GM12892 (cell line): ENCODE results near the gene POU6F2.

Experiments used
- DNase-seq: peaks from one replicate; pipeline ENCODE4 v3.0.0; 2011; ENCODE audit not compliant: insufficient read length
- FAIRE-seq: peaks from 2 replicates; lab custom pipeline; 2011; peaks lifted over from hg19 to GRCh38; lab: Jason Lieb, UNC
- POLR2A ChIP-seq: IDR thresholded peaks from 2 replicates; pipeline ENCODE4 v1.6.1; 2011; ENCODE audit warnings: low read depth, low read length, control low read depth
- POLR2AphosphoS5 ChIP-seq: IDR thresholded peaks from 2 replicates; pipeline ENCODE4 v1.6.1; 2011; ENCODE audit warnings: low read depth, low read length, control low read depth
- TAF1 ChIP-seq: IDR thresholded peaks from 2 replicates; pipeline ENCODE4 v1.6.1; 2011; ENCODE audit warnings: low read depth, mild to moderate bottlenecking, control low read depth, low read length, borderline replicate concordance

The POU6F2 gene

GRCh38 chr7:39280337-39280736 is 302.6 kb downstream of the POU6F2 start:
- no peak for FAIRE-seq
- TF ChIP-seq TAF1 (no peak), POLR2A (no peak), POLR2AphosphoS5 (no peak)
- no peak for DNase-seq

GRCh38 chr7:39285256-39285655 is 307.5 kb downstream of the POU6F2 start:
- FAIRE-seq = no peak
- DNase-seq = no peak
- TF ChIP-seq TAF1 = no peak
- no peak for TF ChIP-seq POLR2A
- no peak for TF ChIP-seq POLR2AphosphoS5

DNA sequence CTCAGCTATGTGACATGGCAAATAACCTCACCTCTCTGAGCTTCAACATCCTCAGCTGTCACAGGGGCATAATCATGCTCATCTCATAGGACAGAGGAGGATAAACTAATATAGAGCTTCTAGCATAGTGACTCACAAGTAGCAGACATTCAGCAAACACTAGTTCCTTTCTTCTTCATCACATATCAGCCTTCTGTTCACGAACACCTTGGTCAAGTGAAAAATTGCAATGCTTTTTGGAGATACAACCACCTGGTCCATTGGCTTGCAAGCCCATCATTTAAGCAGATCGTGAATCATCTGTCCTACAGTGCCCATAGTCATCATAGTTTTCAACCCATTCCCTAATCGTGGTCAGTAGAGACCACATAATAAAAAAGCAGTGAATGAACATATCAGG is 310.6 kb downstream of the POU6F2 start:
- DNase-seq (no peak), FAIRE-seq (no peak)
- TF ChIP-seq TAF1 (no peak), POLR2A (no peak), POLR2AphosphoS5 (no peak)

DNA sequence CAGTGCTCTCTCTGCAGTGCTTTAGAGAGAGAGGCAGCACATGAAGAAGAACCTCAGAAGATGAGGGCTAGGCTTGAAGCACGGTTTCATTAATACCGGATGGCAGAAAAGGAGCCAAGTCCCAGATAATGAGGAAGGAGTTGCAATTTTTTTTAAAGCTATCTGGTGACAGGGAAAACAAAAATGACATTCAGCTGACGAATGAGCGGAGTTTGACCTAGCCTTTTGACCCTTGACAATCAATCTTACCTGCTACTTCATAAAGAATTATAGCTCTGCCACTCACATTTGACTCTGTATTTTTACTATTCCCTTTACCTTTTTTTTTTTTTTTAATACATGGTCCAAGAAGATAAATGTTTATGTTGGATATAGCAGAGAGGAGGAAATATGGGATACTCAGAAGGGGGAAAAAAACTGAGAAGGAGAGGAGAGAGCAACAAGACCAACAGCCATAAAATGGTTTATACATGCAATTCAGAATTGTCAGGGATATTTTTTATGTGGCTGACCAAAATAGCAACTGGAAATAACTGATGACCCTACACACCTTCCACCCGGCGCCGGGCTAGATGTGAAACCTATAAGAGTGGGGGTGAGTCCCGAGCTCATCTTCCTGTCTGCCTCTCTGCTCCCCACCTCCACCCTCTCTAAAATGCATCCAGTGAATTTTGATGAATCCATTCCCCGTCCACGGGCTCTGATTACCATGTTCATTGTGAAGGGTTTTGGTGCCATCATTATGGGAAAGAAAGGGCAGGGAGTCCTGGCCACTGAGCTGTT is 314.1 kb downstream of the POU6F2 start:
- no peak for DNase-seq
- no peak for FAIRE-seq
- no peak for TF ChIP-seq POLR2AphosphoS5
- no peak for TF ChIP-seq TAF1
- TF ChIP-seq POLR2A = no peak

- DNase-seq (no peak), FAIRE-seq (no peak)
- no peak for TF ChIP-seq POLR2AphosphoS5
- TF ChIP-seq TAF1 = no peak
- TF ChIP-seq POLR2A = no peak
These were observed 315.5 kb downstream of the POU6F2 start for GRCh38 chr7:39293056-39293823.

GRCh38 chr7:39294022-39294421 is 316.3 kb downstream of the POU6F2 start:
- DNase-seq = no peak
- no peak for FAIRE-seq
- no peak for TF ChIP-seq POLR2A
- no peak for TF ChIP-seq POLR2AphosphoS5
- no peak for TF ChIP-seq TAF1

DNA sequence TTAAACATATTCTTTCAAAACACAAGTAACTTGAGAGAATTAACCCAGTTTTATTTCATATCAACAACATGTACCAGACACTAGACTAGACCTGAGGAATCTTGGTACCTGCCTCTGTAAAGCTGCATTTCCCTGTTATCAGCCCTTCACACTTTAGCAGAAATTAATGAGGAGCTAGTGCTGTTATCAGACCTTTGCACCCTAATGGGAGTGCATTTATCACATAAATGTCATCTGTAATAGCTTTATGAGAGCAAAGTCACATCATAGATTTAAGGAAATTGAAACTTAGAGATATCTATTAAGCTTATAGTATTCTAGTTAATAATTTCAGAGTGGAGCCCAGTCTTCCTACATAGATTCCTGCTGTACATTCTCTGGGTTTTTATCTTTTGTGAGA is 318.1 kb downstream of the POU6F2 start:
- DNase-seq (no peak), FAIRE-seq (no peak)
- TF ChIP-seq TAF1 = no peak
- TF ChIP-seq POLR2AphosphoS5 = no peak
- no peak for TF ChIP-seq POLR2A

- TF ChIP-seq TAF1 (no peak), POLR2A (no peak), POLR2AphosphoS5 (no peak)
- FAIRE-seq = no peak
- no peak for DNase-seq
These were observed 322.0 kb downstream of the POU6F2 start for GRCh38 chr7:39299695-39300094.

- TF ChIP-seq POLR2AphosphoS5 (no peak), POLR2A (no peak), TAF1 (no peak)
- FAIRE-seq = no peak
- DNase-seq = no peak
These were observed 322.6 kb downstream of the POU6F2 start for GRCh38 chr7:39300276-39300675.

DNA sequence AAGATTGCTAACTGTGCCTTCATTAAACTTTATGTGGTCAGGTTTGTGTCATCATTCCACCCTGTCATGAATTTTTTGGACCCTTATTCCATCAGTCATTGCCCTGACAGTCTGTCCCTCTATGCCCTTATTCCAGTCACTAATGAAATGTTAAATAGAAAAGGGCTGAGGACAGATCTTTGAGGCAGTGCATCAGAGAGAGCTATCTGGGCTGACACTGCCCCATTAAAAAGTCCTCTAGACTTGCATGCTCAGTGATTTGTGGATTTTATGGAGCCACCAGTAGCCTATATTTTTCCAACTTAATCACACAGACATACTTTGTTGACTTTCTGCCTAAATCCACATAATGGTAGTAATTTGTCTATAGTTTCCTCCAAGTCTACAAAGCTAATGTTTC is 323.8 kb downstream of the POU6F2 start:
- FAIRE-seq (no peak), DNase-seq (no peak)

GRCh38 chr7:39304178-39304577 is 326.5 kb downstream of the POU6F2 start:
- FAIRE-seq = no peak
- TF ChIP-seq POLR2AphosphoS5 (no peak), TAF1 (no peak), POLR2A (no peak)
- no peak for DNase-seq

More for the DNA sequence above, 323.8 kb downstream of the POU6F2 start:
- TF ChIP-seq TAF1 (no peak), POLR2AphosphoS5 (no peak), POLR2A (no peak)
